NK-92 (cell line): ENCODE data around the gene MSH6.

ENCODE experiments used
- DNase-seq: peaks from one replicate; lab custom pipeline; 2025; ENCODE audit not compliant: unreplicated experiment; lab: John Stamatoyannopoulos, UW

Gene MSH6, protein sequence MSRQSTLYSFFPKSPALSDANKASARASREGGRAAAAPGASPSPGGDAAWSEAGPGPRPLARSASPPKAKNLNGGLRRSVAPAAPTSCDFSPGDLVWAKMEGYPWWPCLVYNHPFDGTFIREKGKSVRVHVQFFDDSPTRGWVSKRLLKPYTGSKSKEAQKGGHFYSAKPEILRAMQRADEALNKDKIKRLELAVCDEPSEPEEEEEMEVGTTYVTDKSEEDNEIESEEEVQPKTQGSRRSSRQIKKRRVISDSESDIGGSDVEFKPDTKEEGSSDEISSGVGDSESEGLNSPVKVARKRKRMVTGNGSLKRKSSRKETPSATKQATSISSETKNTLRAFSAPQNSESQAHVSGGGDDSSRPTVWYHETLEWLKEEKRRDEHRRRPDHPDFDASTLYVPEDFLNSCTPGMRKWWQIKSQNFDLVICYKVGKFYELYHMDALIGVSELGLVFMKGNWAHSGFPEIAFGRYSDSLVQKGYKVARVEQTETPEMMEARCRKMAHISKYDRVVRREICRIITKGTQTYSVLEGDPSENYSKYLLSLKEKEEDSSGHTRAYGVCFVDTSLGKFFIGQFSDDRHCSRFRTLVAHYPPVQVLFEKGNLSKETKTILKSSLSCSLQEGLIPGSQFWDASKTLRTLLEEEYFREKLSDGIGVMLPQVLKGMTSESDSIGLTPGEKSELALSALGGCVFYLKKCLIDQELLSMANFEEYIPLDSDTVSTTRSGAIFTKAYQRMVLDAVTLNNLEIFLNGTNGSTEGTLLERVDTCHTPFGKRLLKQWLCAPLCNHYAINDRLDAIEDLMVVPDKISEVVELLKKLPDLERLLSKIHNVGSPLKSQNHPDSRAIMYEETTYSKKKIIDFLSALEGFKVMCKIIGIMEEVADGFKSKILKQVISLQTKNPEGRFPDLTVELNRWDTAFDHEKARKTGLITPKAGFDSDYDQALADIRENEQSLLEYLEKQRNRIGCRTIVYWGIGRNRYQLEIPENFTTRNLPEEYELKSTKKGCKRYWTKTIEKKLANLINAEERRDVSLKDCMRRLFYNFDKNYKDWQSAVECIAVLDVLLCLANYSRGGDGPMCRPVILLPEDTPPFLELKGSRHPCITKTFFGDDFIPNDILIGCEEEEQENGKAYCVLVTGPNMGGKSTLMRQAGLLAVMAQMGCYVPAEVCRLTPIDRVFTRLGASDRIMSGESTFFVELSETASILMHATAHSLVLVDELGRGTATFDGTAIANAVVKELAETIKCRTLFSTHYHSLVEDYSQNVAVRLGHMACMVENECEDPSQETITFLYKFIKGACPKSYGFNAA (N-terminal part only)

DNA sequence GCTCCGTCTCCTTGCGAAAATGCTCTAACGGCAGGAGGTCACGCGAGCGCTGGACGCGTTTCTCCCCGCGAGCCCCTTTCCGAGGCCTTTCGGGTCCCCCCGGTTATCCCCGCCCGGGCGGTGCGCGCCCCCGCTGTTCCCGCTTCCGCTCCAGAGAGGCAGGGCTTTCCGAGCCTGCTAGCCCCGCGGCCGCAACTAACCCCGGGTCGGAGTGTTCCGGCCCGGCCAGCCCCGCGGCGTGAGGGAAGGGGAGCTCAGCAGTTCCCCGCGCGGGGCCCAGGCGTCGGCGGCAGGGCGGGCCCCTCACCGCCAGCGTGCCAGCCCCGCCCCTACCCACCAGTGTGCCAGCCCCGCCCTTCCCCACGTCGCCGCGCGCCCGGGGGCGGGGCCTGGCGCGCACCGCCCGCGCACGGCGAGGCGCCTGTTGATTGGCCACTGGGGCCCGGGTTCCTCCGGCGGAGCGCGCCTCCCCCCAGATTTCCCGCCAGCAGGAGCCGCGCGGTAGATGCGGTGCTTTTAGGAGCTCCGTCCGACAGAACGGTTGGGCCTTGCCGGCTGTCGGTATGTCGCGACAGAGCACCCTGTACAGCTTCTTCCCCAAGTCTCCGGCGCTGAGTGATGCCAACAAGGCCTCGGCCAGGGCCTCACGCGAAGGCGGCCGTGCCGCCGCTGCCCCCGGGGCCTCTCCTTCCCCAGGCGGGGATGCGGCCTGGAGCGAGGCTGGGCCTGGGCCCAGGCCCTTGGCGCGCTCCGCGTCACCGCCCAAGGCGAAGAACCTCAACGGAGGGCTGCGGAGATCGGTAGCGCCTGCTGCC, at the start of gene MSH6:
Gene MSH6, plus strand, starts transcription at position 475 of the 815 bp plus-strand sequence. Its CDS starts 89 bp downstream, at position 564.
- DNase-seq: peak; percentile 8

DNA sequence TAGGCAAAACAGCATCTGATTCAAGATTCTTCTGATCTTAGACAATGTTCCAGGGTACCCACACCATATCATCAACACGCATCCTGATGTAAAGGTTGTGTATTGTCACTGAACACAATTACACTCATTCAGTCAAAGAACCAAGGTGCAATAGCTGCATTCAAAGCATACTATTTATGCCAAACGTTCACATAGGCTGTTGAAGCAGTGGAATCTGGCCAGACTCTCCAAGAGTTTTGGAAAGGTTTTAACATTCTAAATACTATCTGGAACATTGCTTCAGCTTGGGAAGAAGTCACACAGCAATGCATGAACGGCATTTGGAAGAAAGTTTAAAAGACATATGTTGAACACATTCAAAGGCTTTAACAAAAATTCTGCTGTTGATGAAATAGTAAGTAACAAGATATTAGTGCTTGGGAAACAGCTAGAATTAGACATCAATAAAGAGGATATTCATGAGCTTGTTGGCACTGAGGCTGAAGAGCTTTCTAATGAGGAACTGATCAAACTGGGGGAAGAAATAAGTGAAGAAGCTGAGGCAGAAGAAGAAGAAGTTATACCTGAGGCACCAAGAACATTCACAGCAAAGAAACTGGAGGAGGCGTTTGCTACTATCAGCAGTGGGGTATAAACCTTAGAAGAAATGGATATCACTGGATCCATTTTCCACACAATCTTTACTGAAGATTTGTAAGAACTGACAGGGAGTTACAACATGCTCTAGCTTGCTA, 47.6 kb upstream of the MSH6 start:
- no peak for DNase-seq

DNA sequence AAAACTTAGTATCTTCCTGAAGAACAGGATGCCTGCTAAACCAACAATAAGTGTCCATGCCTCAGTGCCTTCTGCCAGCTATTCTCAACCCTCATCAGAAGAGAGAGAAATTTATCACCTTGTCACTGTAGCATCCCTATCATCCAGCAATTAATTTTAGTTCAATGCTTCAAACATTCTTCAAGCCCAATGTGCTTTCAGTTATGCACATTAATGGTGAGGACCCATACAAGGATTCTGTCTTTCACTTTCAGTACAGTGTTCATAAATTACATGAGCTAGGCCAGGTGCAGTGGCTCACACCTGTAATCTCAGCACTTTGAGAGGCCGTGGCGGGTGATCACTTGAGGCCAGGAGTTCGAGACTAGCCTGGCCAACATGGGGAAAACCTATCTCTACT, 47.0 kb upstream of the MSH6 start:
- DNase-seq: no peak

DNA sequence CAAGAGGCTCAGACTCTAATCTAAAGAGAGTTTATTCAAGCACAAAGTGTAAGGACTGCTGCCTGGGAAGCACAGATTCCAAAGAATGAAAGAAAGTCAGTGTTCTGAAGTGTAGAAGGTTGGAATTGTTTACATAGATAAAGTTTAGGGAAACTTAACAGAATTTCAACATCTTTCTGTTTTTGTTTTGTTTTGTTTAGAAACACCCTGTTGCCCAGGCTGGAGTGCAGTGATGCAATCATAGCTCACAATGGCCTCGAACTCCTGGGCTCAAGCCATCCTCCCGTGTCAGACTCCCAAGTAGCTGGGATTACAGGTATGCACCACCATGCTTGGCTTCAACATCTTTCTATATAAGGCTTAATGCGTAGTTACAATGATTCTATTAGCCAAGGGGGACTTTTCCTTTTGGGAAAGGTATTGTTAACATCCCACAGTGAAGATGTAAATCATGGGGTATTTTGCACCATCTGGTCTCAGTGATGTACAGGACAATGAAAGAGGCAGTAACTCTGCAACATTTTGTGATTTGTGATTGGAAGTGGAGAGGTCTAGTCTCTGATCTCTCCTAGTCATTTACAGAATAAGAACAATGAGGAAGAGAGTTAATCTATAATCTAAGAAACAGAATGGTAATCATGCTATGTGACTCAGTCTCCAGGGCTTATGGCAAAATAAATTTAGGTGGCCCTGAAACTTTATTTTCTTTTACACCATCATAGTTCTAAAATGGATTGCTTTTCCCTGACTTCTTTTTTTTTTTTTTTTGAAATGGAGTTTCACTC, 45.6 kb upstream of the MSH6 start:
- DNase-seq: no peak

DNA sequence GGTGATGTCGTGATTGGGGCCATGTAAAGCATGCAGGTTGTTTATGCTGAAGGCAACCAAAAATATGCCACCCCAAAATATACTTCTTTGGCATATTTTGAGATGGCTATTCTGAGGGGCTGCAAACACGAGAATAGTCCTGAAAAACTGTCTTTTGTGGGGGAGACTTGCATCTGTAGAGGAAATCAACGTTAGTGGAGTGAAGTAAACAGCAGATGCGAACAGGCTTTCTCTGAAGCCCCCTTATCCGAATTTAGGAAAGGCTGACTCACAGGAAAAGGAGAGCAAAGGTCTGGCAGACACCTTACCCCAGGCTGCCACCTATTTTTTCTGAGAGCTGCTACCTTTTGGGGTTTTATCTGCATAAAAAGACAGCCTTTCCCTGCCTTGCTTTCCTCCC, 44.6 kb upstream of the MSH6 start:
- DNase-seq: no peak

DNA sequence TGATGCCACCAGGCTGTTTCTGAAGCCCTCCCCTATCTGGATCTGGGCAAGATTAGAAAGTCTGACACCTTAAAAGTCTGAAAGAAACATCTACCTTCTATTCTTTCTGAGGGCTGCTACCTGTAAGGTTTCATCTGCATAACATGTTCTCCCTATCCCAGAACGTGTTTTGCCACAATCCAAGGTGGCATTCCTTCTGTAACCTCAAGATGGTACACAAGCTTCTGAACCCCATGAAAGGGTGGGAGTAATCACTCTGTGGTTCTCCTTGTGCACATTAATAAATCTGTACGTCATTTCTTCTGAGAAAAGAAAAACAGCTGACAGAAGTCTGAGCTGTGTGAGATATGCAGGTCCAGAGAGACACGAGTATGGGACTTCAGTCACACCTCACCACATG, 41.8 kb upstream of the MSH6 start:
- no peak for DNase-seq

DNA sequence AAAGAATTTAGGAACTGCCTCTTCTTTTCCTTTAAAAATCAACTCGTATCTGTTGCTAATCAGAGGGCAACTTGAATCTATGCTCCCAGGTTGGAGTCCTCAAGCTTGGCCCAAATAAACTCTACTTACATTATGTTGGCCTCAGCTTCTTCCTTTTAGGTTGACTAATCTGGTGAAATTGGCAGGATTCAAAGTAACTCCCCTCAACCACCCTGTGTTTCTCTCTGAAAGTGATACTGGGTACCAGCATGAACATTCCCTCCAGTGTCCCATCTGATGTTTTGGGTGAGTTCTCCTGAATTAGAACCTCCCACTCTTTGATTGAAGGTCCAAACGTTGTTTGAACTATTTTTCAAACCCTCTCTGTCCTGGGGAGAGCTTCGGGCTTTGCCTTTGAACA, 41.3 kb upstream of the MSH6 start:
- no peak for DNase-seq

DNA sequence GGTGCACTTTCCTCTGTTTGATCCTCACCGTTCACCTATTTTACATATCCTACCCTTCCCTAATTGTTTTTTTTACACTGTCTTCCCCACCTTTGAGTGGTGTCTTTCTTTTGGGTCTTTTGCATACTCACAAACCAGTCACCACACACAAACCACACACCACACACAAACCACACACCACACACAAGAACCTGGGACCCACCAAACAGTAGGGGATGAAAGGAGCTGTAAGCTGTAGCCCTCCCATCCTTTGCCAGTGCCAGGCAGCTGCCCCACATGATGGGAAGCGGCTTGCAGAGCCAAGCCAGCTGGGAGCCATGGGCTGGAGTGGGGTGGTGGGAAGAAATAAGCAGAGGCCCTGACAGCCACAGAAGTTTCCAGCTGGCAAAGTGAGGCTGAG, 38.9 kb upstream of the MSH6 start:
- DNase-seq: no peak

DNA sequence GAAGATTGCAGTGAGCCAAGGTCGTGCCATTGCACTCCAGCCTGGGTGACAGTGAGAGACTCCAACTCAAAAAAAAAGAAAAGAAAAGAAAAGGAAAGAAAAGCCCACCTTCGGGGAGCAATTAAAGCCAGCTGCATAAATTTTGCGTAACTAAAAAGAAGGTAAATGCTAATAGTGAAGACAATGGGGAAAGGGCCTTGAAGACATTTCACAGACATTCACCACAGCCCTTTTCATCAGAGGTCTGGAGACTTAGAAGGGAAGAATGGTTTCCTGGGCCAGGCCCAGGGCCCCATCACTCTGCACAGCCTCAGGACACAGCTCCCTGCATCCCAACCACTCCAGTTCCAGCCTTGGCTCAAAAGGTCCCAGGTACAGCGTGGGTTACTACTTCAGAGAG, 35.1 kb upstream of the MSH6 start:
- DNase-seq: no peak

DNA sequence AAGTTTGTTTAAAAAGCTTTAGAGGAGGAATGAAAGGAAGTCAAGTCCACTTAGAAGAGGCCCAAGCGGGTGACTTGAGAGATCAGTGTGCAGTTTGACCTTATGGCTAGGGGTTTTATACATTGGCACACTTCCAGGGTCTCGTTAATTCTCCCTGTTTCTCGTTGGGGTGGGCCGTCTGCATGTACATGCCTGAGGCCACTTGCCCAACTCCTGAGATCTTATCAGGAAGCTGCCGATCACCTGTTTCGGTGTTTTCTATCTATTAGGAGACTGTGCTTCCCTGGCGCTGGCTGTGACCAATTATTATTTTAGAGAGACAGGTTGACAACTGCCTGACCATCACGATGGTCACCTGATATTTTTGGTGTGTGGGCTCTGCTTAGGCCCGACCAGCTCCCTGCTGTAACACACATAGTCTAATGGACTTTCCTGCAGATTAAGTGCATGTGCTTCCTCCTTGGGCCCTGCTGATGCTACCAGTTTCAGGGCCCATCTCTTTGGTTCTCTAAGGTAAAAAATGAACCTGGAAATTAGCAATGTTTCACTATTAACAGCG, 31.0 kb upstream of the MSH6 start:
- DNase-seq: no peak

DNA sequence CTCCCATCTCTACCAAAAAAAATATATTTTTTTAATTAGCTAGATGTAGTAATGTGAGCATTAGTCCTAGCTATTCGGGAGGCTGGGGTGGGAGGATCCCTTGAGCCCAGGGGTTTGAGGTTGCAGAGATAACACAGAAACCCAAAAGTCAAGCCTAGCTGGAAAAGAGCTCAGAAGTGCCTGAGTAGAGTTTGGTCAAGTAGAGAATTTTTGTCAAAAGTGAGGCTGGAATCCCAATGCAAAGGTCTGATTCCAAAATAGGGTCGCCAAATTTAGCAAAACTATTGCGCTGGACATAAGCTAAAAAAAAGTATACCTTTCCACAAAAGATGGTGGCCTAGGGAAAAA, 15.5 kb upstream of the MSH6 start:
- no peak for DNase-seq

DNA sequence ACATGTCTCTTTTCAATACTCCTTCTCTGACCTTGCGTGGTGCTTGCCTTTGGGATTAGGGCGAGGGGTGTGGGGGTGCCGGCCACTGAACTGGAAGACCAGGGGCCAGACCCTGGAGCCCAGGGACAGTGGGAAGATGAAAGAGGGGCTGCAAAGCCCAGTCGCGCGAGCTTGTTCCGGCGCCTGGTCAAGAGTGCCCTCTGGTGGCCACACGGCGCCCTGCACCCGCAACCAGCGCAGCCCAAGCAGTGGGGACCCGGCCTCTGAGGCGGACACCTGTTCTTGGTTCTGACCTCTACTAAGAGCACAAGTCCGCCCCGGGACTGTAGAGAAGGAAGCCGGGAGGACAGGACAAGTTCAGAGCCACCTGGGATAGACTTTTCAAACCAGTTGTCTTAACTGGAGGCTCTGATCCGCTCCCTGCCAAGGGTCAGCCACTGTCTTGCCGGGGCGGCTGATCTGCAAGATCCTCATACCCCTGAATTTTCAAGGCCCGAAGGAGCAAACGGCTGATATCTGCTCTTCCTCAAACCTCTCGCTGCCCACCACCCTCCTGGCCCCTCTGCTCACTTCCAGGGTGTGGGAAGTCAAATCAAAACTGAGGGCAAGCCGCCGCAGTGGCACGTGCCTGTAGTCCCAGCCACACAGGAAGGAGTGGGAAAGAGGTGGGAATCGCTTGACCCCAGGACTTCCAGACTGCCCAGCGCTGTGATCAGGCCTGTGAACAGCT, 14.9 kb upstream of the MSH6 start:
- DNase-seq: no peak

DNA sequence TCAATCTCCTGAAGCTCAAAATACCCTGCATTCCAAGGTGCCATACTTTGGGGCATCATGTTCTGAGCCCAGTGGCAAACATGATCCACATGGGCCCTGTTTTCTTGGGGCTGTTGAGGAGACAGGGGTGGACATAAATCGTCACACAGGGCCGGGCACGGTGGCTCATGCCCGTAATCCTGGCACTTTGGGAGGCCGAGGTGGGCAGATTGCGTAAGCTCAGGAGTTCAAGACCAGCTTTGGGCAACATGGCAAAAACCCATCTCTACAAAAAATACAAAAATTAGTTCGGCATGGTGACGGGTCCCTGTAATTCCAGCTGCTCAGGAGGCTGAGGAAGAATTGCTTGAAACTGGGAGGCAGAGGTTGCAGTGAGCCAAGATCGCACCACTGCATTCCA, 13.6 kb upstream of the MSH6 start:
- no peak for DNase-seq

DNA sequence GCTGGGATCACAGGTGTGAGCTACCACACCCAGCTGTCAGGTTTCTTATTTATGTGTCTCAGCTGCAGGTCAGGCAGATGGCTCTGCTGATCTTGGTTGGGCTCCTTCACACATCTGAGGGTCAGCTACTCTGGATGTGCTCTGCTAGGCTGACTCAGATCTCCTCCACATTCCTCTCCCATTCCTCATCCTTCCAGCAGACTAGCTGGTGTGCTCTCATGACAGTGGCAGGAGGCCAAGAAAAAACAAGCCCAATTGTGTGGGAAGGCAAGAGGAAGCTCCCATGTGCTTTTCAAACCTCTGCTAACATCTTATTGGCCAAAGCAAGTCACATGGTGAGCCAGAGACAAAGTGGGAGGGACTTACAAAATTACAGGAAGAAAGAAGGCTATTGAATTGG, 11.7 kb upstream of the MSH6 start:
- DNase-seq: no peak

DNA sequence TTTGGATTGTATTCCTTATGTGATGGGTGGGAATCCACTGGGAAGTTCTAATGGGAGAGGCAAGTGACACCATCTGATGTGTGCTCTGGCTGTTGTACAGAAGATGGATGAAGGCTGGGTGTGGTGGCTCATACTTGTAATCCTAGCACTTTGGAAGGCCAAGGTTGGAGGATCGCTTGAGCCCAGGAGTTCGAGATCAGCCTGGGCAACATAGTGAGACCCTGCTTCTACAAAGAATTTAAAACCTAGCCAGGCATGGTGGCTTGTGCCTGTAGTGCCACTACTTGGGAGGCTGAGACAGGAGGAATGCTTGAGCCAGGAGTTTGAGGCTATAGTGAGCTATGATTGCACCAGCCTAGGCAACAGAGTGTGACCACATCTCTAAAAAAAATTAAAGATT, 10.6 kb upstream of the MSH6 start:
- no peak for DNase-seq

DNA sequence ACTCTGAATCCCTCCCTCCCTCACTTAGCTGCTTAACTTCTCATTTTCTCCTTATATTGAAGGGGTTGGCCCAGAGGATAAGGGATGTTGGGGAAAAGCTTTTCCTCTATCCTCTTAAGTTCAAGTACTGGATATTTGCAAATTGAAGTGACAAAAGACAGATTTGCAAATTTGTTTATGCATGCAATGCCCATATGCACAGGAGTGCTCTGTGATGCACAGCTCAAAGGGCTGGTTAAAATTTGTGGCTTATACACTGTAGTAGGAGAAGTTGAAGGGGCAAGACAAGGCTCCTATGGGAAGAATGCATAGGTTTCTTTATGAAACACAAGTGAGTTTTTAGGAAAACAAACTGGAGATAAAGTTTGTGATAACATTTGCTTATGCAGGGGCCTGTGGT, 8.4 kb upstream of the MSH6 start:
- DNase-seq: no peak

DNA sequence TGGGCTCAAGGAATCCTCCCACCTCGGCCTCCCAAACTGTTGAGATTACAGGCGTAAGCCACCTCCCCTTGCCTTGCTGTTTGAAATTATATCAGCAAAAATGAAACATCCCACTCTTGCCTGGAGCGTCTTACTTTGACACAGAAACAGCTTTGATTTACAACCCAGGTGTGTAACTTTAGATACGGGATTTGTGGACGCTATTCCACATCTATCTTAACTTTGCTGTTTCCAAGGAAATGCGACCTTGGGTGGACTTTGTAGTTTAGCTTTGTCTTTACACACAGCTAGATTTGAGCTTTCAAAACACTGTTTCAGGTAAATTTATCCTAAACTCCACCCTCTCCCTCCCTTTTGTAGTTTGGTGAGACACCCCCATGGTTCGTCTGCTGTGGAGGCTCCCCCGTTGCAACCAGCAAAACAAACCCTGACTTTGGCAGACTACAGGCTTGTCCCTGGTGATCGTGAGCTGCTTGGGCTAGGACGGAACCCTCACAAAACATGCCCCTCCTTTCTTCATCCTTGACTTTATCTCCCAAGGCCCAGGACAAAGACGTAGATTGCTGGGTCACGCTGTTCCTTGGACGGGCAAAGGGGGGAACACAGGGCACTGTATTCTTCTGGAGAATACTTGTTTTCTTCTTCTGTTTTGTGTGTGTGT, 5.5 kb upstream of the MSH6 start:
- DNase-seq: no peak
